Smooth muscle cell (in vitro differentiated cells): ENCODE data around the gene LMF1. TPM values are rescaled to one million over a fixed set of nuclear protein-coding genes. Genes with fewer than 3 reads are reported as not detected.

Experiments used
- DNase-seq: peaks from one replicate; lab custom pipeline; 2025; ENCODE audit not compliant: unreplicated experiment; lab: John Stamatoyannopoulos, UW
- H2AFZ ChIP-seq: fragments of 200-600 bp; sonication (generic); 2 replicates; pipeline ENCODE4 v1.6.0; 2016; ENCODE audit warnings: antibody characterized with exemption, low read depth, mild to moderate bottlenecking
- H3F3A ChIP-seq: fragments of 200-600 bp; sonication (generic); 2 replicates; pipeline ENCODE4 v1.6.0; 2017; ENCODE audit warnings: antibody characterized with exemption, low read depth
- H3K27ac ChIP-seq: fragments of 200-600 bp; sonication (generic); 2 replicates; pipeline ENCODE4 v1.5.1; 2016; ENCODE audit warnings: low read depth, mild to moderate bottlenecking
- H3K27me3 ChIP-seq: fragments of 200-600 bp; sonication (generic); 2 replicates; pipeline ENCODE4 v1.6.1; 2016; ENCODE audit warnings: low read depth, mild to moderate bottlenecking
- H3K36me3 ChIP-seq: fragments of 200-600 bp; sonication (generic); 2 replicates; pipeline ENCODE4 v1.5.1; 2016; ENCODE audit warnings: low read depth
- H3K4me1 ChIP-seq: fragments of 200-600 bp; sonication (generic); 2 replicates; pipeline ENCODE4 v1.5.1; 2016; ENCODE audit warnings: low read depth
- H3K4me2 ChIP-seq: fragments of 200-600 bp; sonication (generic); 2 replicates; pipeline ENCODE4 v1.6.0; 2016; ENCODE audit warnings: mild to moderate bottlenecking
- H3K4me3 ChIP-seq: fragments of 200-600 bp; sonication (generic); 2 replicates; pipeline ENCODE4 v1.5.1; 2016; ENCODE audit warnings: mild to moderate bottlenecking
- H3K79me2 ChIP-seq: fragments of 200-600 bp; sonication (generic); 2 replicates; pipeline ENCODE4 v1.6.0; 2016; ENCODE audit warnings: low read depth, mild to moderate bottlenecking
- H3K9ac ChIP-seq: fragments of 200-600 bp; sonication (generic); 2 replicates; pipeline ENCODE4 v1.6.0; 2016; ENCODE audit warnings: low read depth
- H3K9me3 ChIP-seq: fragments of 200-600 bp; sonication (generic); replicated peaks from 2 replicates; pipeline ENCODE4 v1.5.1; 2016; ENCODE audit warnings: low read depth
- H4K20me1 ChIP-seq: fragments of 200-600 bp; sonication (generic); 2 replicates; pipeline ENCODE4 v1.6.0; 2016; ENCODE audit warnings: low read depth
- WGBS: methylation state at CpG from one replicate; pipeline ENCODE4 v1.1.7; 2016; ENCODE audit warnings: low lambda C conversion rate; 5-methylcytosine and 5-hydroxymethylcytosine counted together
- polyA plus RNA-seq: library from polyadenylated mRNA; unstranded; fragments of >200 nt; fragmentation: Nextera tagmentation; extraction: Ambion mirVana; gene quantifications from 2 replicates; pipeline ENCODE4 v1.2.1, GENCODE V29; 2016
- total RNA-seq: library from RNA; depleted of rRNA; stranded (reverse); fragments of >200 nt; gene quantifications from 2 replicates; pipeline ENCODE4 v1.2.3, GENCODE V29; 2014
- TF ChIP-seq, protein P1 (sequence below): fragments of 200-600 bp; sonication (generic); IDR thresholded peaks from 2 replicates; pipeline ENCODE4 v1.5.1; 2017; ENCODE audit warnings: borderline replicate concordance, mild to moderate bottlenecking, antibody characterized with exemption; ENCODE audit not compliant: insufficient read depth, poor library complexity, severe bottlenecking

Gene LMF1
- total and polyA plus RNA-seq, 2 experiments from 2014 or later, result 25.3 to 29.8 TPM

DNA sequence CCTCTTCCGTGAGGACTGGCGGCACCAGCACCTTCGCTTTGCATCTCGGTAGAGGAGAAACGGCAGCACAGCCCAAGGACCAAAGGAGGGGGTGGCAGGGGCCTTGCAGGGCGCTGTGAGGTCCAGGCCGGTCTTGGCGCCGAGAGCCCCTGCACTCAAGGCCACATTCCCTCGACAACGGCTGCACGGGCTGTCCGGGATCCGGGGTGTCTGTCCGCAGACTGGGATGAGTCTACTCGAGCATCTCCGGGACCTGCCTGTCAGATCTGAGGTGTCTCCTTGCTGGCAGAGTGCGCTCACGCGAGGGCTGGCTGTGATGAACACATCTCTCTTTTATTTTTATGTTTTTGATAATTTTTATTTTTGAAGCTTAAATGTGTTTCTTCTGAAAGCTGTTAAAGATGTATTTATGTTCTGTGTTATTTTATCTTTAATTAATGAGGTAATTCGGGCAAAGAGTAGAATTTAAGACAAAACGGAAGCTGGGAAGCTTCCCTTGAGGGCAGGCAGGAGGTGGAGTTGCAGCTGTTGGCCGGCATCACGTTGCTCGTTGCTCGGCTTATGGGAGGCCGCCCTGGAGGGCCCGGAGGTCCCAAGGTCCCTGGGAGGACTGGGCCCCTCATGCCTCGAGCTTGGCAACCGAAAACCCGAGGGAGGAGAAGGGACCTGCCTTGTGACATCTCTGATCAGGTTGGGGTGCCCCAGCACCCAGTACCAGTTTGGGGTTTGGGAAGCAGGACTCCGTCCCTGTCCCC is 15.0 kb upstream of the LMF1 start:
- Histone ChIP-seq H3K27ac (no peak overlapping the region), H3K9ac (no peak overlapping the region), H3K36me3 (no peaks in the 10 kb centered on the region), H3K27me3 (peaks cover 7% of the 10 kb centered on the region), H3K4me1 (peaks cover 5% of the 10 kb centered on the region), H3F3A (no peaks in the 10 kb centered on the region), H3K4me2 (no peak overlapping the region), H3K9me3 (no peaks in the 10 kb centered on the region), H3K79me2 (no peaks in the 10 kb centered on the region), H4K20me1 (no peaks in the 10 kb centered on the region), H3K4me3 (no peak overlapping the region), H2AFZ (no peak overlapping the region)
- no peak for DNase-seq
- 95% methylated on average over 32 of the region's 32 CpGs for WGBS
- TF ChIP-seq, protein P1, sequence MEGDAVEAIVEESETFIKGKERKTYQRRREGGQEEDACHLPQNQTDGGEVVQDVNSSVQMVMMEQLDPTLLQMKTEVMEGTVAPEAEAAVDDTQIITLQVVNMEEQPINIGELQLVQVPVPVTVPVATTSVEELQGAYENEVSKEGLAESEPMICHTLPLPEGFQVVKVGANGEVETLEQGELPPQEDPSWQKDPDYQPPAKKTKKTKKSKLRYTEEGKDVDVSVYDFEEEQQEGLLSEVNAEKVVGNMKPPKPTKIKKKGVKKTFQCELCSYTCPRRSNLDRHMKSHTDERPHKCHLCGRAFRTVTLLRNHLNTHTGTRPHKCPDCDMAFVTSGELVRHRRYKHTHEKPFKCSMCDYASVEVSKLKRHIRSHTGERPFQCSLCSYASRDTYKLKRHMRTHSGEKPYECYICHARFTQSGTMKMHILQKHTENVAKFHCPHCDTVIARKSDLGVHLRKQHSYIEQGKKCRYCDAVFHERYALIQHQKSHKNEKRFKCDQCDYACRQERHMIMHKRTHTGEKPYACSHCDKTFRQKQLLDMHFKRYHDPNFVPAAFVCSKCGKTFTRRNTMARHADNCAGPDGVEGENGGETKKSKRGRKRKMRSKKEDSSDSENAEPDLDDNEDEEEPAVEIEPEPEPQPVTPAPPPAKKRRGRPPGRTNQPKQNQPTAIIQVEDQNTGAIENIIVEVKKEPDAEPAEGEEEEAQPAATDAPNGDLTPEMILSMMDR, result no peak

DNA sequence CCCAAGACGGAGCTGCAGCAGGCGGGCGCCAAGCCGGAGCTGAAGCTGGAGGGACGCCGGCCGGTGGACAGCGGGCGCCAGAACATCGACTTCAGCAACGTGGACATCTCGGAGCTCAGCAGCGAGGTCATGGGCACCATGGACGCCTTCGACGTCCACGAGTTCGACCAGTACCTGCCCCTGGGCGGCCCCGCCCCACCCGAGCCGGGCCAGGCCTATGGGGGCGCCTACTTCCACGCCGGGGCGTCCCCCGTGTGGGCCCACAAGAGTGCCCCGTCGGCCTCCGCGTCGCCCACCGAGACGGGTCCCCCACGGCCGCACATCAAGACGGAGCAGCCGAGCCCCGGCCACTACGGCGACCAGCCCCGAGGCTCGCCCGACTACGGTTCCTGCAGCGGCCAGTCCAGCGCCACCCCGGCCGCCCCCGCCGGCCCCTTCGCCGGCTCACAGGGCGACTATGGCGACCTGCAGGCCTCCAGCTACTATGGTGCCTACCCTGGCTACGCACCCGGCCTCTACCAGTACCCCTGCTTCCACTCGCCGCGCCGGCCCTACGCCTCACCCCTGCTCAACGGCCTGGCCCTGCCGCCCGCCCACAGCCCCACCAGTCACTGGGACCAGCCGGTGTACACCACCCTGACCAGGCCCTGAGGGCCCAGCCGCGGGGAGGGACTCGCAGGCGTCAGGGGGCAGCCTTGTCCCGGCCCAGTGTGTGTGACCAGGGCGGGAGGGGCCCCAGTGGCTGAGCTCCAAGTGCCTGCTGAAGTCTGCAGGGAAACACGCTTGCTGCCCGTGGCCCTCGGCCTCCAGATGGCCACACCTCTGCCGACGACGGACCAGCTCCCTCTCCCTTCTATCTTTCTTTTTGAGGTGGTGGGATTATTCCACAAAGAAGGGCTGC is 14.2 kb upstream of the LMF1 start:
- Histone ChIP-seq H3K9me3 (no peaks in the 10 kb centered on the region), H3K4me2 (no peak overlapping the region), H3K9ac (no peak overlapping the region), H3K4me3 (no peak overlapping the region), H3K27me3 (peaks cover 7% of the 10 kb centered on the region), H3K27ac (no peak overlapping the region), H3K79me2 (no peaks in the 10 kb centered on the region), H3K4me1 (peaks cover 10% of the 10 kb centered on the region), H3F3A (no peaks in the 10 kb centered on the region), H2AFZ (no peak overlapping the region), H4K20me1 (no peaks in the 10 kb centered on the region), H3K36me3 (no peaks in the 10 kb centered on the region)
- TF ChIP-seq, protein P1, result no peak
- no peak for DNase-seq
- 96% methylated on average over 43 of the region's 78 CpGs for WGBS

DNA sequence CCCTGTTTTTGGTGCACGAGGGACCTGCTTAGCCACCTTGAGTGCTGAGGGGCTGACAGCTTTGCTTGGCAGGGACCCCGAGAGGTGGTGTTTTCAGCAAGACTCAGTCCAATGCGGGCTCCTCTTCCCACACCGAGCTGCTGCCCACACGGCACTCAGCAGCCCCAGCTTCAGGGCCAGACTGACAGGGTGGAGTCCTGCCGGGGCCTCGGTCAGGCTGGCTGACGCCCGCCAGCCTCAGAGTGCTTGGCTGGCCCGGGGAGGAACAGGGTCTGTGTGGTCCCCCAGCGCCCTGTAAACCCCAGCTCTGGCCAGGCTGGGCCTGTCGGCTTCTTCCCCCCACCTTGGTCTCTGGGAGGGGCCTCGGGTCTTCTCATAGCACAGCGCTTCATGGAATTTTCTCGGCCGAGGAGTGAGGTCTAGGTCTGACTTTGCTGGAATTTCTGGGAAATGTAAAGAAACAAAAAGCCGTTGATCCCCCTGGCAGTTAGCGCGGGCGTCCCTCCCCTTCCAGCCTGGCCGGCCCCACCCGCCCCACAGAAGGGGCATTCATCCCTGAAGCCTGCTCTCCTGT is 13.4 kb upstream of the LMF1 start:
- no peaks in the 10 kb centered on the region for H3K9me3 ChIP-seq

More for the DNA sequence above, 13.4 kb upstream of the LMF1 start:
- Histone ChIP-seq H3K79me2 (no peaks in the 10 kb centered on the region), H3K4me1 (peaks cover 10% of the 10 kb centered on the region), H3K4me2 (no peak overlapping the region), H3K9ac (no peak overlapping the region), H2AFZ (no peak overlapping the region), H3F3A (no peaks in the 10 kb centered on the region), H4K20me1 (no peaks in the 10 kb centered on the region), H3K36me3 (no peaks in the 10 kb centered on the region), H3K4me3 (no peak overlapping the region), H3K27me3 (peaks cover 7% of the 10 kb centered on the region), H3K27ac (no peak overlapping the region)
- TF ChIP-seq, protein P1, result no peak
- no peak for DNase-seq
- 91% methylated on average over 16 of the region's 22 CpGs for WGBS
